ENCODE measurements around the gene GRHL3.

Gene GRHL3

DNA sequence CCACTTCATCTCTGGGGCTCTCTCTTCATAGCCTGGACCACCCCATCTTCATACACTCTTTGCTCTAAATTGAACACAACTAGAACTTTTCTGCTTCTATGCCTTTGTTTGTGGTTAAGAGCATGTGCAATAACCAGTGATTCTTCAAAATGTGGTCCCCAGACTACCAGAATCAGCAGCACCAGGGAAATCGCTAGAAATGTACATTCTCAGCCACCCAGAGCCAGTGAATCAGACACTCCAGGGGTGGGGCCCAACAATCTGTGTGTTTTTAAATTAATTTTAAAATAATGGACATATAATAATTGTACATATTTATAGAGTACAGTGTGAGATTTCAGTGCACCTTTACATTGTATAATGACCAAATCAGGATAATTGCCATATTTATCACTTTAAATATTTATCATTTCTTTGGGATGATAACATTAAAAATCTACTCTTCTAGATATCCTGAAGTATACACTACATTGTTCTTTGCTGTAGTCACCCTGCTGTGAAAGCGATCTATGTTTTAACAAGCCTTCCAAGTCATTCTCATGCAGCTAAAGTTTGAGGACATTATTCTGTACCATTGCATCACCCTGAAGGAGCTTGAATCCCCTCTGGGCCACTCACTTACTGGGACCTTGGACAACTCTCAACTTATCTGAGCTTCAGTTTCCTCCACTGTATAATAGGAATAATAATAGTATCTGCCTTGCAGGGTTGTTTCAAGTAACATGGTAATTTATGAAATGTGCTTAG, 10.8 kb downstream of the GRHL3 start:
- H3K4ac ChIP-seq (ENCODE audit: low read depth, low read length): no peak overlapping the region
- H3K9me3 ChIP-seq (ENCODE audit: insufficient read depth, low read depth, low read length): no peaks in the 10 kb centered on the region
- H4K8ac ChIP-seq (ENCODE audit: low read depth, low read length): no peak overlapping the region
- no peaks in the 10 kb centered on the region for H3K79me2 ChIP-seq (ENCODE audit: control insufficient read depth, insufficient read depth, low read length, poor library complexity)
- no peaks in the 10 kb centered on the region for H3K27me3 ChIP-seq (ENCODE audit: insufficient read depth, low read length)
- no peak overlapping the region for H4K12ac ChIP-seq (ENCODE audit: low read depth, low read length)
- no CpG with 5 or more reads among the region's 2 CpGs for WGBS (ENCODE audit: extremely low coverage, insufficient coverage, insufficient read length)
- H2BK120ac ChIP-seq (ENCODE audit: insufficient read depth, low read length, poor library complexity): no peak overlapping the region
- no peak overlapping the region for H3K4me2 ChIP-seq (ENCODE audit: low read length)
- no peak overlapping the region for H3K27ac ChIP-seq (ENCODE audit: low read depth, low read length)
- no peak overlapping the region for H3K9ac ChIP-seq (ENCODE audit: low read length)
- H3K4me1 ChIP-seq (ENCODE audit: control insufficient read depth in 1 of 2, insufficient read depth in 2 of 2, low read length in 2 of 2): peaks cover under 1 to 7% of the 10 kb centered on the region in 2 experiments
- H3K23ac ChIP-seq (ENCODE audit: low read length): no peak overlapping the region
- no peak overlapping the region for H3K14ac ChIP-seq (ENCODE audit: low read length)
- H2AK5ac ChIP-seq (ENCODE audit: low read length): no peak overlapping the region
- no peak overlapping the region for H2AFZ ChIP-seq (ENCODE audit: insufficient read depth, low read length, poor library complexity)
- no peak overlapping the region for H3K4me3 ChIP-seq (ENCODE audit: low read depth, low read length)
- H2BK5ac ChIP-seq (ENCODE audit: low read depth, low read length, poor library complexity): no peak overlapping the region
- DNase-seq: no peak
- no peaks in the 10 kb centered on the region for H3K79me1 ChIP-seq (ENCODE audit: low read length)
- H4K91ac ChIP-seq (ENCODE audit: low read depth, low read length): no peak overlapping the region
- peaks cover 4 to 10% of the 10 kb centered on the region in 2 experiments for H3K36me3 ChIP-seq (ENCODE audit: control insufficient read depth in 1 of 2, insufficient read depth in 2 of 2, low read length in 2 of 2)
- no peak overlapping the region for H3K18ac ChIP-seq (ENCODE audit: low read length)
- no peak overlapping the region for H2BK12ac ChIP-seq (ENCODE audit: low read length)

DNA sequence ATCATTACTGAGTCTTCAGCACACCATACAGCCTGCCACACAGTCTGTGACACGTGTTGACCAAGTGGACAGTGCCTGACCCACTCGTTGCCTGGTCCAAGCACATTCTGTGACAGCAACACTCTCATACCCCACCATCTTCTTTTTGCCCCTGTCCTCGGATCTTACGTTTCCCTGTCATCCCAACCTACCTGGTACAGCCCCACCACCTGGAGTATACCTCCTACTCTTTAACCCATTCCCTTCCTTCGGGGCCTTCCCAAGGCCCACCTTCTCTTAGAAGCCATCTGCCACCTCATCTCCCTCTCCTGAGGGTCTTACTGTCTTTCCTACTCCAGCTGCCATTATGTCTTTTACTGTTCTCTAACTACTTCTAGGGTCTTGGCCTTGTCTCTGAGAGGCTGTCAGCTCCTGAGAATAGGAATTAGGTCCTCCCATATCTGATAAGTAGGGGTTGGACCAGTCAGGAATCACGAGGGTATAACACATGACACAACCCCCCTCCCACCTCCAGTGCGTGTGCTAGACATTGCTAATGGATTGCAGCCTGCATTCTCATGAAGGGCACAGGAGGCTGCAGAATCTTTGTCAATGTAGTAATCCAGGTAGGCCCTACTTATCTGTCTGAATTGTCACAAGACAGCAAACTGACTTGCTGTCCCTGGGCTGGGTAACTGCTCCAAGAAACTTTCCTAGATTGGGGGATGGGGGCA, 13.0 kb downstream of the GRHL3 start:
- H3K9ac ChIP-seq (ENCODE audit: low read length): no peak overlapping the region
- H2BK12ac ChIP-seq (ENCODE audit: low read length): no peak overlapping the region
- H3K23ac ChIP-seq (ENCODE audit: low read length): no peak overlapping the region
- H3K36me3 ChIP-seq (ENCODE audit: control insufficient read depth in 1 of 2, insufficient read depth in 2 of 2, low read length in 2 of 2): peaks cover 7 to 13% of the 10 kb centered on the region in 2 experiments
- peaks cover 2% of the 10 kb centered on the region for H3K9me3 ChIP-seq (ENCODE audit: insufficient read depth, low read depth, low read length)
- no peak overlapping the region for H3K4me2 ChIP-seq (ENCODE audit: low read length)
- no CpG with 5 or more reads among the region's 7 CpGs for WGBS (ENCODE audit: extremely low coverage, insufficient coverage, insufficient read length)
- H3K4ac ChIP-seq (ENCODE audit: low read depth, low read length): no peak overlapping the region
- H3K27ac ChIP-seq (ENCODE audit: low read depth, low read length): no peak overlapping the region
- H2AK5ac ChIP-seq (ENCODE audit: low read length): no peak overlapping the region
- no peak overlapping the region for H3K4me3 ChIP-seq (ENCODE audit: low read depth, low read length)
- H3K79me1 ChIP-seq (ENCODE audit: low read length): no peaks in the 10 kb centered on the region
- H2BK5ac ChIP-seq (ENCODE audit: low read depth, low read length, poor library complexity): no peak overlapping the region
- H3K79me2 ChIP-seq (ENCODE audit: control insufficient read depth, insufficient read depth, low read length, poor library complexity): no peaks in the 10 kb centered on the region
- H4K8ac ChIP-seq (ENCODE audit: low read depth, low read length): no peak overlapping the region
- no peak overlapping the region for H3K14ac ChIP-seq (ENCODE audit: low read length)
- no peak overlapping the region for H4K12ac ChIP-seq (ENCODE audit: low read depth, low read length)
- H3K18ac ChIP-seq (ENCODE audit: low read length): no peak overlapping the region
- H3K4me1 ChIP-seq (ENCODE audit: control insufficient read depth in 1 of 2, insufficient read depth in 2 of 2, low read length in 2 of 2): peaks cover 3 to 5% of the 10 kb centered on the region in 2 experiments
- H2BK120ac ChIP-seq (ENCODE audit: insufficient read depth, low read length, poor library complexity): no peak overlapping the region
- H4K91ac ChIP-seq (ENCODE audit: low read depth, low read length): no peak overlapping the region
- no peaks in the 10 kb centered on the region for H3K27me3 ChIP-seq (ENCODE audit: insufficient read depth, low read length)
- no peak for DNase-seq
- no peak overlapping the region for H2AFZ ChIP-seq (ENCODE audit: insufficient read depth, low read length, poor library complexity)

DNA sequence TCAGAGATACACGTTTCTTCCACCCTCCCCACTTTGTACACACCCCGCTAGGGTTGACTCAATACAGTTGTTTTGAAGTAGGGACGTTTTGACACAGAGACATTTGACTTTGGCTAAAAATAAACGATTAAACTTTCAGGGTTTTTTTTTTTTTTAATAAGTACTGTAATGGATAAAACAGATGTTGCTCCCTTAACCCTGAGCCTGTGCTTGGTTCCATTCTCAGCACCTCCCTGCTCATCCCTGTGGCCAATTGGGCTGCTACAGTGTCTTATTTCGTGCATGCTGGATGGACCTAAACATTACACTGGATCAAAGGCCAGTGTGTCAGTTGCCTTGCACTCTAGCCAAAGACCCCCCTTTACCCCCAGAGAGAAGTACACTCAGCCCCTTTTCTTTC, 16.9 kb downstream of the GRHL3 start:
- Histone ChIP-seq H2BK5ac (ENCODE audit: low read depth, low read length, poor library complexity) (no peak overlapping the region), H3K23ac (ENCODE audit: low read length) (no peak overlapping the region), H3K18ac (ENCODE audit: low read length) (no peak overlapping the region)

DNA sequence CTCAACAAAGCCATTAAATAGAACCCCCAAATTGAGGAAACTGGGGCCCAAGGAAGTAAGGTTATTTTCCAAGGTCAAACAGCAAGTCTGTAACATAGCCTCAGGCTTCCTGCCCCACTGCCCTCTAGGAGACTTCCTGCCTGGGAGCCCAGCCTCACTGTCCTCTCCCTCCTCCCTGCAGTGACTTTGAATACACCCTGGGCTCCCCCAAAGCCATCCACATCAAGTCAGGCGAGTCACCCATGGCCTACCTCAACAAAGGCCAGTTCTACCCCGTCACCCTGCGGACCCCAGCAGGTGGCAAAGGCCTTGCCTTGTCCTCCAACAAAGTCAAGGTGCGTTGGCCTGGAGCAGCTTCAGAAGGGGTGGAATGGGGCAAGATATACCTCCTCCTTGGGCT, 18.3 kb downstream of the GRHL3 start:
- no peak overlapping the region for H3K14ac ChIP-seq (ENCODE audit: low read length)
- H3K27me3 ChIP-seq (ENCODE audit: insufficient read depth, low read length): no peaks in the 10 kb centered on the region
- DNase-seq: no peak
- peaks cover 2% of the 10 kb centered on the region for H3K9me3 ChIP-seq (ENCODE audit: insufficient read depth, low read depth, low read length)
- no peak overlapping the region for H3K4me2 ChIP-seq (ENCODE audit: low read length)
- no CpG with 5 or more reads among the region's 4 CpGs for WGBS (ENCODE audit: extremely low coverage, insufficient coverage, insufficient read length)
- no peak overlapping the region for H4K8ac ChIP-seq (ENCODE audit: low read depth, low read length)
- no peak overlapping the region for H2AK5ac ChIP-seq (ENCODE audit: low read length)
- H3K4me3 ChIP-seq (ENCODE audit: low read depth, low read length): no peak overlapping the region
- H3K27ac ChIP-seq (ENCODE audit: low read depth, low read length): no peak overlapping the region
- H2AFZ ChIP-seq (ENCODE audit: insufficient read depth, low read length, poor library complexity): no peak overlapping the region
- H2BK5ac ChIP-seq (ENCODE audit: low read depth, low read length, poor library complexity): no peak overlapping the region
- H4K91ac ChIP-seq (ENCODE audit: low read depth, low read length): peak overlapping the region; percentile 23
- peaks cover 4% of the 10 kb centered on the region for H3K79me2 ChIP-seq (ENCODE audit: control insufficient read depth, insufficient read depth, low read length, poor library complexity)
- H3K9ac ChIP-seq (ENCODE audit: low read length): no peak overlapping the region
- no peak overlapping the region for H2BK12ac ChIP-seq (ENCODE audit: low read length)
- peaks cover 25 to 29% of the 10 kb centered on the region in 2 experiments for H3K4me1 ChIP-seq (ENCODE audit: control insufficient read depth in 1 of 2, insufficient read depth in 2 of 2, low read length in 2 of 2)
- peaks cover 3 to 12% of the 10 kb centered on the region in 2 experiments for H3K36me3 ChIP-seq (ENCODE audit: control insufficient read depth in 1 of 2, insufficient read depth in 2 of 2, low read length in 2 of 2)
- no peak overlapping the region for H3K4ac ChIP-seq (ENCODE audit: low read depth, low read length)
- no peak overlapping the region for H3K23ac ChIP-seq (ENCODE audit: low read length)
- H4K12ac ChIP-seq (ENCODE audit: low read depth, low read length): no peak overlapping the region
- peaks cover 9% of the 10 kb centered on the region for H3K79me1 ChIP-seq (ENCODE audit: low read length)
- H2BK120ac ChIP-seq (ENCODE audit: insufficient read depth, low read length, poor library complexity): no peak overlapping the region
- no peak overlapping the region for H3K18ac ChIP-seq (ENCODE audit: low read length)

More for the DNA sequence above, 16.9 kb downstream of the GRHL3 start:
- no peak overlapping the region for H3K4me2 ChIP-seq (ENCODE audit: low read length)
- no peaks in the 10 kb centered on the region for H3K27me3 ChIP-seq (ENCODE audit: insufficient read depth, low read length)
- H4K91ac ChIP-seq (ENCODE audit: low read depth, low read length): no peak overlapping the region
- no peak overlapping the region for H3K14ac ChIP-seq (ENCODE audit: low read length)
- H4K12ac ChIP-seq (ENCODE audit: low read depth, low read length): no peak overlapping the region
- H2BK120ac ChIP-seq (ENCODE audit: insufficient read depth, low read length, poor library complexity): no peak overlapping the region
- H3K27ac ChIP-seq (ENCODE audit: low read depth, low read length): no peak overlapping the region
- H3K4ac ChIP-seq (ENCODE audit: low read depth, low read length): no peak overlapping the region
- WGBS (ENCODE audit: extremely low coverage, insufficient coverage, insufficient read length): no CpG with 5 or more reads among the region's 5 CpGs
- DNase-seq: no peak
- H3K79me2 ChIP-seq (ENCODE audit: control insufficient read depth, insufficient read depth, low read length, poor library complexity): peaks cover 4% of the 10 kb centered on the region
- H2AFZ ChIP-seq (ENCODE audit: insufficient read depth, low read length, poor library complexity): no peak overlapping the region
- H3K36me3 ChIP-seq (ENCODE audit: control insufficient read depth in 1 of 2, insufficient read depth in 2 of 2, low read length in 2 of 2): peaks cover 7 to 19% of the 10 kb centered on the region in 2 experiments
- H3K9me3 ChIP-seq (ENCODE audit: insufficient read depth, low read depth, low read length): peaks cover 2% of the 10 kb centered on the region
- H3K4me3 ChIP-seq (ENCODE audit: low read depth, low read length): no peak overlapping the region
- no peak overlapping the region for H2AK5ac ChIP-seq (ENCODE audit: low read length)
- no peak overlapping the region for H2BK12ac ChIP-seq (ENCODE audit: low read length)
- no peak overlapping the region for H3K9ac ChIP-seq (ENCODE audit: low read length)
- peaks cover 7% of the 10 kb centered on the region for H3K79me1 ChIP-seq (ENCODE audit: low read length)
- H3K4me1 ChIP-seq (ENCODE audit: control insufficient read depth in 1 of 2, insufficient read depth in 2 of 2, low read length in 2 of 2): peaks cover 23 to 25% of the 10 kb centered on the region in 2 experiments
- no peak overlapping the region for H4K8ac ChIP-seq (ENCODE audit: low read depth, low read length)
